GM18499 (cell line): Measurements from ENCODE around the gene SYT4.

ENCODE experiments used
- ATAC-seq: cut with Tn5 transposase; IDR thresholded peaks from one replicate; pipeline ENCODE4 v1.9.1; 2021; ENCODE audit warnings: moderate number of reproducible peaks; ENCODE audit not compliant: insufficient read depth, unreplicated experiment

Gene SYT4

GRCh38 chr18:43234889-43235288 is 42.4 kb downstream of the SYT4 start:
- no peak for ATAC-seq

DNA sequence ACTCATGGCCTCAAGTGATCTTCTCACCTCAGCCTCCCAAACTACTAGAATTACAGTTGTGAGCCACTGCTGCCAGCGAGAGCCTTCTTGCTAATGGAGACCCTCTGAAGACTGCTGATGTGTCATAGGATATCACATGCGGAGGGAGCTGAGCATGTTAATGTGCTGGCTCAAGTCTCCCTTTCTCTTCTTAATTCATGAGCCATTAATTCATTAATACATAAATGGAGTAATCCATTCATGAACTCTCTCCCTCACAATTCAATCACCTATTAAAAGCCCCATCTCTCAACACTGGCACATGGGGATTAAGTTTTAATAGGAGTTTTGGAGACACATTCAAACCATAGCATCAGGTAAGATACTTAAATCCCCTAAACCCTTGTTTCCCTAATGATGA is 54.8 kb downstream of the SYT4 start:
- no peak for ATAC-seq

GRCh38 chr18:43220691-43221090 is 56.6 kb downstream of the SYT4 start:
- no peak for ATAC-seq
